Nephron progenitor cell (in vitro differentiated cells): ENCODE data around the gene UNC13B.

Source experiments
- DNase-seq: peaks from one replicate; pipeline ENCODE4 v3.0.0; 2021
- H3K27ac Mint-ChIP-seq: 2 replicates; pipeline ENCODE4 v1.8.0; 2021; ENCODE audit warnings: mild to moderate bottlenecking, moderate library complexity, mixed read lengths
- H3K27me3 Mint-ChIP-seq: 2 replicates; pipeline ENCODE4 v1.8.0; 2021; ENCODE audit warnings: mild to moderate bottlenecking, low read depth, mixed read lengths; ENCODE audit not compliant: poor library complexity
- H3K36me3 Mint-ChIP-seq: 2 replicates; pipeline ENCODE4 v1.8.0; 2021; ENCODE audit warnings: low read depth, mixed read lengths
- H3K4me1 Mint-ChIP-seq: 2 replicates; pipeline ENCODE4 v1.8.0; 2021; ENCODE audit warnings: mixed read lengths
- H3K4me3 Mint-ChIP-seq: 2 replicates; pipeline ENCODE4 v1.8.0; 2021; ENCODE audit warnings: mild to moderate bottlenecking, moderate library complexity, mixed read lengths
- H3K9me3 Mint-ChIP-seq: 2 replicates; pipeline ENCODE4 v1.8.0; 2021; ENCODE audit warnings: mild to moderate bottlenecking, moderate library complexity, mixed read lengths
- CTCF ChIP-seq: fragments of 200-600 bp; sonication (generic); IDR thresholded peaks from 2 replicates; pipeline ENCODE4 v1.5.0; 2021; ENCODE audit warnings: antibody characterized with exemption

UNC13B gene

DNA sequence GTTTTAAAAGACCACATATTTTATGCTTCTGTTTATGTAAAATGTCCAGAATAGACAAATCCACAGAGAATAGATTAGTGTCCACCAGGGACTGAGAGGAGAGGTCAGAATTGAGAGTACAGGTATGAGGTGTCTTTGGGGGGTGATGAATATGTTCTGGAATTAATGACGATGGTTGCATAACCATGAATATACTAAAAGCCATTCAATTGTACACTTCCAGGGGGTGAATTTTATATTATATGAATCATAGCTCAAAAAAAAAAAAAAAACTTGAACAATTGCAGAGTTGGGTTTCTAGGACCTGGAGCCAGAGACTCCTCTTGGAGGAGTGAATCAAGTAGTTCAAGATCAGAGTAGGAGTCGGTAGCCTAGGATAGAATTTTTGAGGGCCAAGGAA lies 270.3 kb downstream of the UNC13B start:
- H3K9me3 Mint-ChIP-seq = peaks cover 8% of the 10 kb centered on the region
- no peak for DNase-seq
- no peaks in the 10 kb centered on the region for H3K4me1 Mint-ChIP-seq
- H3K4me3 Mint-ChIP-seq = no peak overlapping the region
- no peaks in the 10 kb centered on the region for H3K36me3 Mint-ChIP-seq
- H3K27me3 Mint-ChIP-seq = peaks cover 11% of the 10 kb centered on the region
- H3K27ac Mint-ChIP-seq = no peak overlapping the region
- TF ChIP-seq CTCF = no peak

GRCh38 chr9:35436933-35437332 lies 275.1 kb downstream of the UNC13B start:
- no peaks in the 10 kb centered on the region for H3K9me3 Mint-ChIP-seq
- H3K27me3 Mint-ChIP-seq = peaks cover 18% of the 10 kb centered on the region
- no peak overlapping the region for H3K27ac Mint-ChIP-seq
- TF ChIP-seq CTCF = no peak
- no peaks in the 10 kb centered on the region for H3K4me1 Mint-ChIP-seq
- DNase-seq = no peak
- H3K36me3 Mint-ChIP-seq = no peaks in the 10 kb centered on the region
- no peak overlapping the region for H3K4me3 Mint-ChIP-seq

DNA sequence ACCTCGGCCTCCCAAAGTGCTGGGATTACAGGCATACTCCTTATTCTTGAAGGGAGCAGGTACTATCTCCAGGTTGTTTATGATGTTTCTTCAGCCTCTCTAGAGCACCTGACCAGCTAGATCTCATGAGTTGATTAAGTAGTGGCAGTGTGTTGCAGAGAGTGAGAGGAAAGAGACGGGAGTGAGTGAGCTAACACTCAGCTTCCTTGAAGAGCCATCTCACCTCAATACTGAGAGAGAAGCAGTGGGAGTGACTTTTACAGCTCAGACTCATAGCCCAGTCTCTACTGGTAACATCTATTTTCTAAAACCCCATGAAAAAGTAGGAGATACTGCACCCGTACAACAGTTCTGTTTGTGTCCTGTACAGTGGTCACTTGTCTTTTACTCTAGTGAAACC lies 284.2 kb downstream of the UNC13B start:
- H3K27ac Mint-ChIP-seq = no peak overlapping the region
- H3K9me3 Mint-ChIP-seq = no peaks in the 10 kb centered on the region
- no peaks in the 10 kb centered on the region for H3K4me1 Mint-ChIP-seq
- DNase-seq = no peak
- no peak for TF ChIP-seq CTCF
- H3K36me3 Mint-ChIP-seq = no peaks in the 10 kb centered on the region
- no peak overlapping the region for H3K4me3 Mint-ChIP-seq
- H3K27me3 Mint-ChIP-seq = peaks cover 37% of the 10 kb centered on the region

- no peak for TF ChIP-seq CTCF
- peaks cover 5% of the 10 kb centered on the region for H3K9me3 Mint-ChIP-seq
- no peak overlapping the region for H3K4me3 Mint-ChIP-seq
- no peaks in the 10 kb centered on the region for H3K4me1 Mint-ChIP-seq
- no peak for DNase-seq
- H3K27me3 Mint-ChIP-seq = peaks cover 40% of the 10 kb centered on the region
- H3K27ac Mint-ChIP-seq = no peak overlapping the region
- H3K36me3 Mint-ChIP-seq = no peaks in the 10 kb centered on the region
These were observed 286.7 kb downstream of the UNC13B start for GRCh38 chr9:35448496-35448895.

DNA sequence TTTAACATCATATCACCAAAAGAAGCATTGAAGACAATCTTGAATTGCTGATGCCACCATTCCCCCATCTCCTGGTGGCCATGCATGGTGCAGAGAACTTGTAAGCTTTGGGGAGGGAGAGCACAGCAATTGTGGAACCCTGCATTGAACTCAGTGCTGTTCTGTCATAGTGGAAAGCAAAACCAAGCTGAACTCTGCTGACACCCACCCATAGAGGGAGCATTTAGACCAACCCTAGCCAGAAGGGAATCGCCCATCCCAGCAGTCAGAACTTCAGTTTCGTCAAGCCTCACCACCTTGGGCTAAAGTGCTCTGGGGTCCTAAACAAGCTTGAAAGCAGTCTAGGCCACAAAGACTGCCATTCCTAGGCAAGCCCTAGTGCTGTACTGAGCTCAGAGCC lies 290.7 kb downstream of the UNC13B start:
- no peaks in the 10 kb centered on the region for H3K36me3 Mint-ChIP-seq
- H3K9me3 Mint-ChIP-seq = peaks cover 25% of the 10 kb centered on the region
- no peak overlapping the region for H3K4me3 Mint-ChIP-seq
- H3K4me1 Mint-ChIP-seq = no peaks in the 10 kb centered on the region
- DNase-seq = no peak
- TF ChIP-seq CTCF = no peak
- H3K27ac Mint-ChIP-seq = no peak overlapping the region
- peaks cover 42% of the 10 kb centered on the region for H3K27me3 Mint-ChIP-seq

GRCh38 chr9:35453786-35454185 lies 292.0 kb downstream of the UNC13B start:
- no peaks in the 10 kb centered on the region for H3K4me1 Mint-ChIP-seq
- H3K27me3 Mint-ChIP-seq = peaks cover 34% of the 10 kb centered on the region
- H3K4me3 Mint-ChIP-seq = no peak overlapping the region
- H3K36me3 Mint-ChIP-seq = no peaks in the 10 kb centered on the region
- TF ChIP-seq CTCF = no peak
- H3K27ac Mint-ChIP-seq = no peak overlapping the region
- H3K9me3 Mint-ChIP-seq = peaks cover 25% of the 10 kb centered on the region
- no peak for DNase-seq
